HepG2 (cell line): ENCODE measurements around the gene NOS1AP. TPM values are rescaled to one million over a fixed set of nuclear protein-coding genes. Genes with fewer than 3 reads are reported as not detected.

Experiments
- ATAC-seq: fragments of 200-7000 bp; cut with Tn5 transposase; 3 replicates; pipeline ENCODE4 v1.9.1; 2020; ENCODE audit warnings: mild to moderate bottlenecking, moderate library complexity
- BruUV-seq: library from RNA; stranded (reverse); fragments of 400-500 nt; replicated peaks from 2 replicates; lab custom pipeline; 2021; lab: Mats Ljungman, UMichigan
- CTCF ChIA-PET: fragments of 300-600 bp; formaldehyde crosslinking; extraction: SDS; loops from one replicate; lab custom pipeline; 2021; ENCODE audit warnings: low total read pairs, inconsistent platforms, low intra/inter-chr PET ratio; lab: Yijun Ruan, JAX
- POLR2A ChIA-PET: fragments of 350-600 bp; sonication (Branson Sonifier 250); formaldehyde crosslinking; loops from one replicate; lab custom pipeline; 2020; ENCODE audit warnings: antibody characterized with exemption, inconsistent platforms; lab: Yijun Ruan, JAX
- DNase-seq: peaks from one replicate; pipeline ENCODE4 v3.0.0-alpha.2; 2015; ENCODE audit warnings: low spot score
- FAIRE-seq: peaks from 3 replicates; lab custom pipeline; 2011; peaks lifted over from hg19 to GRCh38; lab: Jason Lieb, UNC
- H2AFZ ChIP-seq: one replicate; pipeline ENCODE4 v1.6.1; 2011; ENCODE audit warnings: low read length, inconsistent platforms
- H3K27ac ChIP-seq: fragments of 300-600 bp; 3 replicates; pipeline ENCODE4 v1.8.0; 2011; ENCODE audit warnings: mixed run types, mild to moderate bottlenecking, mixed read lengths, low read length, inconsistent platforms; ENCODE audit not compliant: insufficient read depth; ENCODE audit errors: extremely low read length
- H3K27me3 ChIP-seq, 2 experiments: fragments of 200-600 bp in 1 of 2; 2 replicates in 1 of 2; 3 replicates in 1 of 2; pipeline versions ENCODE4 v1.6.0 to v1.8.0; 2011; ENCODE audit warnings: low read length in 2 of 2, mild to moderate bottlenecking in 2 of 2, moderate library complexity in 2 of 2, inconsistent platforms in 1 of 2; ENCODE audit not compliant: insufficient read depth in 2 of 2, control insufficient read depth in 1 of 2
- H3K36me3 ChIP-seq, 2 experiments: fragments of 200-600 bp in 1 of 2; replicated peaks in 1 of 2; 2 replicates in 1 of 2; 3 replicates in 1 of 2; pipeline versions ENCODE4 v1.5.1 to v1.8.0; 2011; ENCODE audit warnings: low read length in 2 of 2, inconsistent platforms in 1 of 2; ENCODE audit not compliant: insufficient read depth in 2 of 2, control insufficient read depth in 1 of 2
- H3K4me1 ChIP-seq: 2 replicates; pipeline ENCODE4 v1.5.1; 2012; ENCODE audit warnings: low read length, inconsistent platforms; ENCODE audit not compliant: insufficient read depth
- H3K4me2 ChIP-seq: 2 replicates; pipeline ENCODE4 v1.6.0; 2011; ENCODE audit warnings: low read depth, low read length, inconsistent platforms
- H3K4me3 ChIP-seq, 3 experiments: fragments of 200-600 bp in 1 of 3; sonication (generic), shearing (Covaris generic) in 1 of 3; replicated peaks in 1 of 3; 2 replicates each; pipeline ENCODE4 v1.5.1; 2011 to 2016; ENCODE audit warnings: low read length in 3 of 3, inconsistent platforms in 2 of 3, low read depth in 2 of 3, mild to moderate bottlenecking in 2 of 3, control low read depth in 1 of 3, mixed read lengths in 1 of 3; ENCODE audit not compliant: insufficient read depth in 1 of 3
- H3K79me2 ChIP-seq: one replicate; pipeline ENCODE4 v1.6.1; 2011; ENCODE audit warnings: low read length, inconsistent platforms; ENCODE audit not compliant: insufficient read depth
- H3K9ac ChIP-seq: 2 replicates; pipeline ENCODE4 v1.6.0; 2011; ENCODE audit warnings: mild to moderate bottlenecking, low read depth, low read length, inconsistent platforms; ENCODE audit not compliant: insufficient read depth
- H3K9me3 ChIP-seq: 2 replicates; pipeline ENCODE4 v1.5.1; 2012; ENCODE audit warnings: mild to moderate bottlenecking, low read length
- H4K20me1 ChIP-seq: 2 replicates; pipeline ENCODE4 v1.6.0; 2011; ENCODE audit warnings: inconsistent platforms, mild to moderate bottlenecking, low read length, moderate library complexity; ENCODE audit not compliant: insufficient read depth
- ATF7 ChIP-seq, 2 experiments: fragments of 450-650 bp in 1 of 2; sonication (generic) in 1 of 2; formaldehyde crosslinking in 1 of 2; IDR thresholded peaks; 2 replicates each; pipeline versions ENCODE4 v1.4.0 to v1.6.1; 2016 to 2020; ENCODE audit warnings: antibody characterized with exemption in 1 of 2, mild to moderate bottlenecking in 1 of 2, missing genetic modification reagents in 1 of 2
- IKZF4 ChIP-seq: sonication (generic); formaldehyde crosslinking; IDR thresholded peaks from 2 replicates; pipeline ENCODE4 v1.5.1; 2020; ENCODE audit warnings: borderline replicate concordance, mild to moderate bottlenecking, low read depth, missing genetic modification reagents; ENCODE audit errors: not compliant biosample characterization
- KDM2A ChIP-seq: sonication (generic); formaldehyde crosslinking; IDR thresholded peaks from 2 replicates; pipeline ENCODE4 v1.4.0; 2020; ENCODE audit warnings: low read depth, missing genetic modification reagents, borderline replicate concordance
- NFIB ChIP-seq: sonication (generic); formaldehyde crosslinking; IDR thresholded peaks from 2 replicates; pipeline ENCODE4 v1.9.0; 2021; ENCODE audit warnings: missing genetic modification reagents, mild to moderate bottlenecking, borderline replicate concordance
- YEATS2 ChIP-seq: sonication (generic); formaldehyde crosslinking; IDR thresholded peaks from 2 replicates; pipeline ENCODE4 v1.4.0; 2020; ENCODE audit warnings: missing genetic modification reagents, borderline replicate concordance
- ZMAT5 ChIP-seq: sonication (generic); formaldehyde crosslinking; IDR thresholded peaks from 2 replicates; pipeline ENCODE4 v1.5.0; 2020; ENCODE audit warnings: mild to moderate bottlenecking, low read depth, missing genetic modification reagents, borderline replicate concordance
- ZNF101 ChIP-seq: sonication (generic); formaldehyde crosslinking; IDR thresholded peaks from 2 replicates; pipeline ENCODE4 v1.4.0; 2020; ENCODE audit warnings: mild to moderate bottlenecking, low read depth, missing genetic modification reagents, borderline replicate concordance
- ZNF335 ChIP-seq: sonication (generic); formaldehyde crosslinking; IDR thresholded peaks from 2 replicates; pipeline ENCODE4 v1.4.0; 2020; ENCODE audit warnings: missing genetic modification reagents
- ZNF343 ChIP-seq: sonication (generic); formaldehyde crosslinking; IDR thresholded peaks from 2 replicates; pipeline ENCODE4 v1.4.0; 2020; ENCODE audit warnings: mild to moderate bottlenecking, missing genetic modification reagents
- ZNF350 ChIP-seq: sonication (generic); formaldehyde crosslinking; IDR thresholded peaks from 2 replicates; pipeline ENCODE4 v1.4.0; 2020; ENCODE audit warnings: mild to moderate bottlenecking, low read depth, missing genetic modification reagents, borderline replicate concordance
- ZNF713 ChIP-seq: sonication (generic); formaldehyde crosslinking; IDR thresholded peaks from 2 replicates; pipeline ENCODE4 v1.4.0; 2020; ENCODE audit warnings: mild to moderate bottlenecking, missing genetic modification reagents
- ZNF839 ChIP-seq: sonication (generic); formaldehyde crosslinking; IDR thresholded peaks from 2 replicates; pipeline ENCODE4 v1.4.0; 2020; ENCODE audit warnings: missing genetic modification reagents, mild to moderate bottlenecking, borderline replicate concordance
- ZNF891 ChIP-seq: sonication (generic); formaldehyde crosslinking; IDR thresholded peaks from 2 replicates; pipeline ENCODE4 v1.5.0; 2020; ENCODE audit warnings: mild to moderate bottlenecking, missing genetic modification reagents
- ZSCAN20 ChIP-seq: sonication (generic); formaldehyde crosslinking; IDR thresholded peaks from 2 replicates; pipeline ENCODE4 v1.4.0; 2020; ENCODE audit warnings: missing genetic modification reagents, mild to moderate bottlenecking, borderline replicate concordance
- ZSCAN9 ChIP-seq: IDR thresholded peaks from 2 replicates; pipeline ENCODE4 v1.6.1; 2016; ENCODE audit warnings: borderline replicate concordance
- WGBS: methylation state at CpG from one replicate; pipeline ENCODE4 v1.1.6; 2017; ENCODE audit warnings: low lambda C conversion rate; 5-methylcytosine and 5-hydroxymethylcytosine counted together
- in situ Hi-C: cut with HindIII; loops from 2 replicates; pipeline ENCODE4 v1.10.0; 2017; ENCODE audit warnings: low pct_unique_long_range_greater_than_20kb; ENCODE audit not compliant: extremely low pct_ligation_motif_present
- intact Hi-C: fragments of 100-400 bp; cut with micrococcal nuclease; formaldehyde crosslinking; loops from one replicate; pipeline ENCODE4 v1.10.0; 2022; ENCODE audit not compliant: unreplicated experiment
- polyA plus RNA-seq, 8 experiments: library from polyadenylated mRNA; depleted of rRNA in 3 of 8; stranded (reverse) in 7 of 8; unstranded in 1 of 8; fragments of >200 nt; fragmentation: Illumina TruSeq in 4 of 8; extraction: Trizol in 4 of 8; gene quantifications; 2 replicates each; pipeline versions ENCODE4 v1.2.1 to v1.2.3, GENCODE V29; 2011 to 2016; ENCODE audit warnings: low read depth in 4 of 8, missing spikeins in 1 of 8, mixed read lengths in 1 of 8; ENCODE audit not compliant: insufficient read depth in 1 of 8
- total RNA-seq, 5 experiments: library from RNA; depleted of rRNA; stranded (reverse); fragments of >200 nt; fragmentation: Illumina TruSeq; extraction: Trizol; gene quantifications; 2 replicates each; pipeline ENCODE4 v1.2.3, GENCODE V29; 2016; ENCODE audit warnings: low read depth in 1 of 5
- TF ChIP-seq, protein P1 (sequence below): sonication (generic); formaldehyde crosslinking; IDR thresholded peaks from 2 replicates; pipeline ENCODE4 v1.4.0; 2020; ENCODE audit warnings: missing genetic modification reagents
- TF ChIP-seq, protein P2 (sequence below): sonication (generic); formaldehyde crosslinking; IDR thresholded peaks from 2 replicates; pipeline ENCODE4; 2020; ENCODE audit warnings: missing genetic modification reagents, mild to moderate bottlenecking, borderline replicate concordance

Gene NOS1AP
- total and polyA plus RNA-seq, 2 of the 13 experiments (the other 11 are each of a cell fraction or from before 2014, with no cell fraction given): 2.0 to 3.3 TPM

GRCh38 chr1:162381383-162381782 is 311.9 kb downstream of the NOS1AP start, which contains the start of gene C1orf226:
Gene C1orf226 (plus strand): TSS chr1:162381728. CDS start chr1:162381902, 174 bp downstream.
- Histone ChIP-seq H3K9ac (no peak within 1 kb of the TSS), H3K9me3 (no peaks in the 10 kb centered on the region), H3K4me2 (no peak within 1 kb of the TSS), H2AFZ (no peak within 1 kb of the TSS), H4K20me1 (no peaks in the 10 kb centered on the region), H3K79me2 (no peaks in the 10 kb centered on the region), H3K4me3 (no peak within 1 kb of the TSS), H3K27ac (no peak within 1 kb of the TSS), H3K36me3 (peaks cover 4 to 7% of the 10 kb centered on the region in 2 experiments; a peak in 4 of 5 replicates), H3K27me3 (no peaks in the 10 kb centered on the region), H3K4me1 (no peaks in the 10 kb centered on the region)
- 95% methylated on average over 3 of the region's 3 CpGs for WGBS
- POLR2A ChIA-PET: no interaction called here
- FAIRE-seq (no peak), DNase-seq (no peak), ATAC-seq (no peak)
- CTCF ChIA-PET: no interaction called here
- intact Hi-C loops (no loop called here), in situ Hi-C loops (no loop called here)
- no TSS peak for BruUV-seq
- no peak for TF ChIP-seq ZNF891 (CRISPR knock-in tag)
- TF ChIP-seq ATF7 (IDR thresholded peaks at IDR 0.05): no peak
- TF ChIP-seq ATF7 (CRISPR knock-in tag; IDR thresholded peaks at IDR 0.05): no peak
- TF ChIP-seq ZSCAN9: no peak
- TF ChIP-seq, protein P1, sequence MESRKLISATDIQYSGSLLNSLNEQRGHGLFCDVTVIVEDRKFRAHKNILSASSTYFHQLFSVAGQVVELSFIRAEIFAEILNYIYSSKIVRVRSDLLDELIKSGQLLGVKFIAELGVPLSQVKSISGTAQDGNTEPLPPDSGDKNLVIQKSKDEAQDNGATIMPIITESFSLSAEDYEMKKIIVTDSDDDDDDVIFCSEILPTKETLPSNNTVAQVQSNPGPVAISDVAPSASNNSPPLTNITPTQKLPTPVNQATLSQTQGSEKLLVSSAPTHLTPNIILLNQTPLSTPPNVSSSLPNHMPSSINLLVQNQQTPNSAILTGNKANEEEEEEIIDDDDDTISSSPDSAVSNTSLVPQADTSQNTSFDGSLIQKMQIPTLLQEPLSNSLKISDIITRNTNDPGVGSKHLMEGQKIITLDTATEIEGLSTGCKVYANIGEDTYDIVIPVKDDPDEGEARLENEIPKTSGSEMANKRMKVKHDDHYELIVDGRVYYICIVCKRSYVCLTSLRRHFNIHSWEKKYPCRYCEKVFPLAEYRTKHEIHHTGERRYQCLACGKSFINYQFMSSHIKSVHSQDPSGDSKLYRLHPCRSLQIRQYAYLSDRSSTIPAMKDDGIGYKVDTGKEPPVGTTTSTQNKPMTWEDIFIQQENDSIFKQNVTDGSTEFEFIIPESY (CRISPR knock-in tag): no peak
- TF ChIP-seq ZNF350 (CRISPR knock-in tag): no peak
- no peak for TF ChIP-seq ZNF343
- no peak for TF ChIP-seq KDM2A (CRISPR knock-in tag)
- no peak for TF ChIP-seq YEATS2 (CRISPR knock-in tag)
- no peak for TF ChIP-seq IKZF4 (CRISPR knock-in tag)
- TF ChIP-seq, protein P2, sequence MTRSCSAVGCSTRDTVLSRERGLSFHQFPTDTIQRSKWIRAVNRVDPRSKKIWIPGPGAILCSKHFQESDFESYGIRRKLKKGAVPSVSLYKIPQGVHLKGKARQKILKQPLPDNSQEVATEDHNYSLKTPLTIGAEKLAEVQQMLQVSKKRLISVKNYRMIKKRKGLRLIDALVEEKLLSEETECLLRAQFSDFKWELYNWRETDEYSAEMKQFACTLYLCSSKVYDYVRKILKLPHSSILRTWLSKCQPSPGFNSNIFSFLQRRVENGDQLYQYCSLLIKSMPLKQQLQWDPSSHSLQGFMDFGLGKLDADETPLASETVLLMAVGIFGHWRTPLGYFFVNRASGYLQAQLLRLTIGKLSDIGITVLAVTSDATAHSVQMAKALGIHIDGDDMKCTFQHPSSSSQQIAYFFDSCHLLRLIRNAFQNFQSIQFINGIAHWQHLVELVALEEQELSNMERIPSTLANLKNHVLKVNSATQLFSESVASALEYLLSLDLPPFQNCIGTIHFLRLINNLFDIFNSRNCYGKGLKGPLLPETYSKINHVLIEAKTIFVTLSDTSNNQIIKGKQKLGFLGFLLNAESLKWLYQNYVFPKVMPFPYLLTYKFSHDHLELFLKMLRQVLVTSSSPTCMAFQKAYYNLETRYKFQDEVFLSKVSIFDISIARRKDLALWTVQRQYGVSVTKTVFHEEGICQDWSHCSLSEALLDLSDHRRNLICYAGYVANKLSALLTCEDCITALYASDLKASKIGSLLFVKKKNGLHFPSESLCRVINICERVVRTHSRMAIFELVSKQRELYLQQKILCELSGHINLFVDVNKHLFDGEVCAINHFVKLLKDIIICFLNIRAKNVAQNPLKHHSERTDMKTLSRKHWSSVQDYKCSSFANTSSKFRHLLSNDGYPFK (CRISPR knock-in tag): no peak
- TF ChIP-seq ZMAT5 (CRISPR knock-in tag): no peak
- TF ChIP-seq ZNF335 (CRISPR knock-in tag): no peak
- no peak for TF ChIP-seq NFIB
- TF ChIP-seq ZNF101 (CRISPR knock-in tag): no peak
- TF ChIP-seq ZNF839 (CRISPR knock-in tag): no peak
- no peak for TF ChIP-seq ZNF713 (CRISPR knock-in tag)
- no peak for TF ChIP-seq ZSCAN20 (CRISPR knock-in tag)
